Prostate gland (tissue), 2 donors: ENCODE data around the gene FGF3.

Experiments
- POLR2A ChIP-seq: fragments of 450-650 bp; IDR thresholded peaks from one replicate; pipeline ENCODE4 v1.6.1; 2016; ENCODE audit warnings: antibody characterized with exemption, mild to moderate bottlenecking
- POLR2AphosphoS5 ChIP-seq: sonication (generic); formaldehyde crosslinking; IDR thresholded peaks from one replicate; pipeline ENCODE4 v1.6.1; 2017; ENCODE audit warnings: antibody characterized with exemption
- TF ChIP-seq, protein P1 (sequence below), 4 experiments: fragments of 200-600 bp in 2 of 4; fragments of 450-650 bp in 2 of 4; sonication (generic) in 2 of 4; IDR thresholded peaks; 1 replicate in 3 of 4; 2 replicates in 1 of 4; pipeline ENCODE4 v1.5.1; 2016 to 2019; ENCODE audit warnings: antibody characterized with exemption in 4 of 4, mild to moderate bottlenecking in 2 of 4, moderate library complexity in 2 of 4

DNA sequence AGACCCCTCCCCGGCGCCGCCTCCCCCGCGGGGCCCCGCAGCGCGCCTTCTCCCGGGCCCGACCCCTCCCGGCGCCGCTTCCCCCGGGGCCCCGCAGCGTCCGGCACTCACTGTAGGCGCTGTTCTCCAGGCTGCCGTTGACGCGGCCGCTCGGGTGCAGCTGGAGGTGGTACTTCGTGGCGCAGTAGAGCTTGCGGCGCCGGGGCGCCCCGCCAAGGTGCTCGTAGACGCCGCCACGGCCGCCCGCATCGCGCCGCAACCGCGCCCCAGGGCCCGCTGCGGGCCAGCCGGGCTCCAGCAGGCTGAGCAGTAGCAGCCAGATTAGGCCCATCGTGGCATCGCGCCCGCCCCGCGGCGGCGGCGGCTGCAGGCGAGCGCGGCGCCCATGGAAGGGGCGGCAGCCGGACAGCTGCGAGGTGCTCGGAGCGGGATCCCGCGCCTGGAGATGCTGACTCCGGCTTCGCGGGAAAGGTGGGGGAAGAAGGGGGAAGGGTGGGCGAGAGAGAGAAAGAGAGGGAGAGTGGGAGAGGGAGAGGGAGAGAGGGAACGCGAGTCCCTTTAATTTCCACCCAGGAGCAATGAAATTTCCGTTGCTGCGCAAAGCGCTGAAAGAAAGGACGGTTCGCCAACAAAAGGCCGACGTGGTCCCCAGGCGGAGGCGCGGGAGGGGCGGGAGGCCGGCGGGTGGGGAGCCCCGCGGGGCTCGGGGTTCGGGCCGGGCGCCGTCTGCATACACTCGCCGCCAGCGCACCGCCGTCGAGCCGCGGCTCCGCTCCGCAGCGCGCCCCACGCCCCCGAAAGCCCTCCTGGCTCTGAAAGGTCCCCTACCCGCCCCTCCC is at the start of gene FGF3:
- TF ChIP-seq, protein P1, sequence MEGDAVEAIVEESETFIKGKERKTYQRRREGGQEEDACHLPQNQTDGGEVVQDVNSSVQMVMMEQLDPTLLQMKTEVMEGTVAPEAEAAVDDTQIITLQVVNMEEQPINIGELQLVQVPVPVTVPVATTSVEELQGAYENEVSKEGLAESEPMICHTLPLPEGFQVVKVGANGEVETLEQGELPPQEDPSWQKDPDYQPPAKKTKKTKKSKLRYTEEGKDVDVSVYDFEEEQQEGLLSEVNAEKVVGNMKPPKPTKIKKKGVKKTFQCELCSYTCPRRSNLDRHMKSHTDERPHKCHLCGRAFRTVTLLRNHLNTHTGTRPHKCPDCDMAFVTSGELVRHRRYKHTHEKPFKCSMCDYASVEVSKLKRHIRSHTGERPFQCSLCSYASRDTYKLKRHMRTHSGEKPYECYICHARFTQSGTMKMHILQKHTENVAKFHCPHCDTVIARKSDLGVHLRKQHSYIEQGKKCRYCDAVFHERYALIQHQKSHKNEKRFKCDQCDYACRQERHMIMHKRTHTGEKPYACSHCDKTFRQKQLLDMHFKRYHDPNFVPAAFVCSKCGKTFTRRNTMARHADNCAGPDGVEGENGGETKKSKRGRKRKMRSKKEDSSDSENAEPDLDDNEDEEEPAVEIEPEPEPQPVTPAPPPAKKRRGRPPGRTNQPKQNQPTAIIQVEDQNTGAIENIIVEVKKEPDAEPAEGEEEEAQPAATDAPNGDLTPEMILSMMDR (IDR thresholded peaks at IDR 0.05) = no peak
- no peak for TF ChIP-seq POLR2AphosphoS5
- no peak for TF ChIP-seq POLR2A
